Thoracic aorta (tissue), 2 donors: ENCODE results near the gene FHIT. TPM values are rescaled to one million over a fixed set of nuclear protein-coding genes. Genes with fewer than 3 reads are reported as not detected.

Experiments
- ATAC-seq: fragments of 150-250 bp; one replicate; pipeline ENCODE4 v1.8.0; 2017; ENCODE audit warnings: low read depth; ENCODE audit not compliant: insufficient number of reproducible peaks, low FRiP score
- DNase-seq: peaks from one replicate; pipeline ENCODE4 v3.0.0-alpha.2; 2020; ENCODE audit warnings: low spot score
- H3K27ac ChIP-seq, 2 donors: fragments of 200-600 bp; sonication (generic); 1 replicate in 1 of 2; 2 replicates in 1 of 2; pipeline ENCODE4 v1.5.1; 2016; ENCODE audit warnings: mild to moderate bottlenecking in 2 of 2, moderate library complexity in 2 of 2
- H3K27me3 ChIP-seq: fragments of 200-600 bp; sonication (generic); replicated peaks from 2 replicates; pipeline ENCODE4 v1.6.0; 2016; ENCODE audit warnings: mild to moderate bottlenecking; ENCODE audit not compliant: insufficient read depth
- H3K36me3 ChIP-seq: fragments of 200-600 bp; sonication (generic); one replicate; pipeline ENCODE4 v1.5.1; 2016
- H3K4me1 ChIP-seq, 2 donors: fragments of 200-600 bp; sonication (generic); 1 replicate in 1 of 2; 2 replicates in 1 of 2; pipeline versions ENCODE4 v1.5.1 to v1.6.0; 2016; ENCODE audit warnings: low read depth in 2 of 2, mild to moderate bottlenecking in 1 of 2; ENCODE audit not compliant: control insufficient read depth in 1 of 2
- H3K4me3 ChIP-seq: fragments of 200-600 bp; sonication (generic); 2 replicates; pipeline ENCODE4 v1.5.1; 2016; ENCODE audit warnings: mild to moderate bottlenecking
- H3K9me3 ChIP-seq: fragments of 200-600 bp; sonication (generic); 2 replicates; pipeline ENCODE4 v1.5.1; 2016
- CTCF ChIP-seq: fragments of 200-600 bp; sonication (generic); IDR thresholded peaks from one replicate; pipeline ENCODE4 v1.5.1; 2019; ENCODE audit warnings: antibody characterized with exemption
- total RNA-seq, 2 donors: library from RNA; depleted of rRNA; stranded (reverse); fragments of >200 nt; gene quantifications; one replicate each; pipeline versions ENCODE4 v1.1.0 to v1.2.3, GENCODE V29; 2016

FHIT gene
- total RNA-seq, 2 donors from 2014 or later, result 2.0 to 2.3 TPM

- H3K27ac ChIP-seq, result no peak overlapping the region
- H3K4me1 ChIP-seq, result no peaks in the 10 kb centered on the region
- DNase-seq, result no peak
- no peaks in the 10 kb centered on the region for H3K27me3 ChIP-seq
- H3K4me3 ChIP-seq, result no peak overlapping the region
- no peak for TF ChIP-seq CTCF
- peaks cover 4% of the 10 kb centered on the region for H3K9me3 ChIP-seq
- no peaks in the 10 kb centered on the region for H3K36me3 ChIP-seq
- ATAC-seq, result no peak
These were observed 737.1 kb downstream of the FHIT start for GRCh38 chr3:60514085-60514649.

GRCh38 chr3:60513241-60513640 lies 738.0 kb downstream of the FHIT start:
- TF ChIP-seq CTCF, result no peak
- H3K4me3 ChIP-seq, result no peak overlapping the region
- peaks cover 4% of the 10 kb centered on the region for H3K9me3 ChIP-seq
- ATAC-seq, result no peak
- no peaks in the 10 kb centered on the region for H3K4me1 ChIP-seq
- no peak for DNase-seq
- no peaks in the 10 kb centered on the region for H3K27me3 ChIP-seq
- no peaks in the 10 kb centered on the region for H3K36me3 ChIP-seq
- H3K27ac ChIP-seq, result no peak overlapping the region

GRCh38 chr3:60512506-60512905 lies 738.7 kb downstream of the FHIT start:
- Histone ChIP-seq H3K27me3 (no peaks in the 10 kb centered on the region), H3K9me3 (peaks cover 4% of the 10 kb centered on the region), H3K4me1 (no peaks in the 10 kb centered on the region), H3K27ac (no peak overlapping the region), H3K36me3 (no peaks in the 10 kb centered on the region), H3K4me3 (no peak overlapping the region)
- TF ChIP-seq CTCF, result no peak
- no peak for ATAC-seq
- no peak for DNase-seq

- Histone ChIP-seq H3K36me3 (no peaks in the 10 kb centered on the region), H3K27ac (no peak overlapping the region), H3K4me1 (no peaks in the 10 kb centered on the region), H3K27me3 (no peaks in the 10 kb centered on the region), H3K9me3 (peaks cover 4% of the 10 kb centered on the region), H3K4me3 (no peak overlapping the region)
- no peak for ATAC-seq
- TF ChIP-seq CTCF, result no peak
- no peak for DNase-seq
These were observed 741.8 kb downstream of the FHIT start for GRCh38 chr3:60509471-60509870.

GRCh38 chr3:60504827-60505457 lies 746.3 kb downstream of the FHIT start:
- H3K36me3 ChIP-seq, result no peaks in the 10 kb centered on the region
- no peaks in the 10 kb centered on the region for H3K27me3 ChIP-seq
- no peak overlapping the region for H3K27ac ChIP-seq
- DNase-seq (no peak), ATAC-seq (no peak)
- H3K9me3 ChIP-seq, result no peaks in the 10 kb centered on the region
- no peak for TF ChIP-seq CTCF
- no peak overlapping the region for H3K4me3 ChIP-seq
- H3K4me1 ChIP-seq, result no peaks in the 10 kb centered on the region
